ENCODE measurements around the gene DNAJC17. TPM values are rescaled to one million over a fixed set of nuclear protein-coding genes. Genes with fewer than 3 reads are reported as not detected.

DNAJC17 gene
- total RNA-seq, 1 donor from 2014 or later: 49.3 TPM

DNA sequence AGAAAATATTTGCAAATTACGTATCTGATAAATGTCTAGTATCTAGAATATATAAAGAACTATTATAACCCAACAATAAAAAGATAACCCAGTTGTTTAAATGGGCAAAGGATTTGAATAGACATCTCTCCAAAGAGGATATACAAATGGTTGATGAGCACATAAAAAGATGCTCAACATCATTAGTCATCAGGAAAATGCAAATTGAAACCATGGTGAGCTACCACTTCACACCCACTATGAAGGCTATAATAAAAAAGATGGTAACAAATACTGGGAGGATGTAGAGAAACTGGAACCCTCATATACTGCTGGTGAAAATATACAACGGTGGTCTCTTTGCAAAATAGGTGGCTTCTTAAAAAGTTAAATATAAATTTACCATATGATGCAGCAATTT lies 84.3 kb downstream of the DNAJC17 start:
- no peaks in the 10 kb centered on the region for H3K27me3 ChIP-seq

DNA sequence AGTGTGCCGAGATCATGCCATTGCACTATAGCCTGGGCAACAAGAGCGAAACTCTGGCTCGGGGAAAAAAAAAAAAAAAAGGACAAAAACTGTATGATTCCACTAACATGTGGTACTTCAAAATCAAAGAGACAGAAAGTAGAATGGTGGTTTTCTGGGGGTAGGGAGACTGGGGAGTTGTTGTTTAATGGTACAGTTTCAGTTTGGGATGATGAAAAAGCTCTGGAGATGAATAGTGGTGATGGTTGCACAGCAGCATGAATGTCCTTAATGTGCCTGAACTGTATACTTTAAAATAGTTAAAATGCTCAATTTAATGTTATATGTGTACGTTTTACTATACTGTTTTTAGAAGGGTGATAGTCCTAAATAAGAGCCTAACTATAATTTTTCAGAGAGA lies 84.9 kb downstream of the DNAJC17 start:
- H3K9me3 ChIP-seq (ENCODE audit: low read depth): no peaks in the 10 kb centered on the region
- H2AFZ ChIP-seq (replicated peaks): no peak overlapping the region
- no peaks in the 10 kb centered on the region for H3K79me2 ChIP-seq (ENCODE audit: low read depth)
- no peak overlapping the region for H3K4me2 ChIP-seq
- no peaks in the 10 kb centered on the region for H3K4me1 Mint-ChIP-seq
- H4K20me1 ChIP-seq (ENCODE audit: low read depth): no peaks in the 10 kb centered on the region
- no peak overlapping the region for H3K4me3 Mint-ChIP-seq
- no peak for TF ChIP-seq CTCF (IDR thresholded peaks at IDR 0.05)
- TF ChIP-seq EZH2phosphoT487 (IDR thresholded peaks at IDR 0.05): no peak
- TF ChIP-seq EZH2 (IDR thresholded peaks at IDR 0.05): no peak
- no peaks in the 10 kb centered on the region for H3K9me3 Mint-ChIP-seq
- H3K27ac ChIP-seq: no peak overlapping the region
- no peaks in the 10 kb centered on the region for H3K27me3 Mint-ChIP-seq (ENCODE audit: insufficient read depth, low read depth)
- H3K9ac ChIP-seq: no peak overlapping the region
- no peak overlapping the region for H3K4me3 ChIP-seq
- no peak overlapping the region for H3K27ac Mint-ChIP-seq
- no peak for DNase-seq (ENCODE audit: low spot score)
- H3F3A ChIP-seq (ENCODE audit: low read depth): peaks cover 12% of the 10 kb centered on the region
- peaks cover 3% of the 10 kb centered on the region for H3K36me3 Mint-ChIP-seq
- peaks cover 3% of the 10 kb centered on the region for H3K36me3 ChIP-seq
- no peaks in the 10 kb centered on the region for H3K27me3 ChIP-seq
- no peaks in the 10 kb centered on the region for H3K4me1 ChIP-seq

More for the DNA sequence above, 84.3 kb downstream of the DNAJC17 start:
- H3K27ac ChIP-seq: no peak overlapping the region
- H3K27me3 Mint-ChIP-seq (ENCODE audit: insufficient read depth, low read depth): no peaks in the 10 kb centered on the region
- DNase-seq (ENCODE audit: low spot score): no peak
- no peaks in the 10 kb centered on the region for H3K36me3 ChIP-seq
- H2AFZ ChIP-seq (replicated peaks): no peak overlapping the region
- no peak overlapping the region for H3K27ac Mint-ChIP-seq
- no peaks in the 10 kb centered on the region for H3K4me1 ChIP-seq
- H3K9me3 Mint-ChIP-seq: no peaks in the 10 kb centered on the region
- peaks cover 6% of the 10 kb centered on the region for H3K36me3 Mint-ChIP-seq
- no peak overlapping the region for H3K4me3 ChIP-seq
- TF ChIP-seq CTCF (IDR thresholded peaks at IDR 0.05) (no peak), EZH2phosphoT487 (IDR thresholded peaks at IDR 0.05) (no peak), EZH2 (IDR thresholded peaks at IDR 0.05) (no peak)
- no peaks in the 10 kb centered on the region for H3K9me3 ChIP-seq (ENCODE audit: low read depth)
- no peaks in the 10 kb centered on the region for H3K79me2 ChIP-seq (ENCODE audit: low read depth)
- H3K4me2 ChIP-seq: no peak overlapping the region
- H3F3A ChIP-seq (ENCODE audit: low read depth): peaks cover 12% of the 10 kb centered on the region
- no peak overlapping the region for H3K9ac ChIP-seq
- no peak overlapping the region for H3K4me3 Mint-ChIP-seq
- H3K4me1 Mint-ChIP-seq: no peaks in the 10 kb centered on the region
- H4K20me1 ChIP-seq (ENCODE audit: low read depth): no peaks in the 10 kb centered on the region

GRCh38 chr15:40721701-40722100 lies 85.6 kb downstream of the DNAJC17 start:
- no peak overlapping the region for H3K27ac ChIP-seq
- DNase-seq (ENCODE audit: low spot score): no peak
- no peaks in the 10 kb centered on the region for H3K9me3 ChIP-seq (ENCODE audit: low read depth)
- H3K9ac ChIP-seq: no peak overlapping the region
- Mint-ChIP-seq H3K27me3 (ENCODE audit: insufficient read depth, low read depth) (no peaks in the 10 kb centered on the region), H3K27ac (no peak overlapping the region), H3K4me3 (no peak overlapping the region), H3K36me3 (peaks cover 3% of the 10 kb centered on the region), H3K9me3 (no peaks in the 10 kb centered on the region), H3K4me1 (no peaks in the 10 kb centered on the region)
- H3K4me2 ChIP-seq: no peak overlapping the region
- H3K79me2 ChIP-seq (ENCODE audit: low read depth): no peaks in the 10 kb centered on the region
- H3K4me1 ChIP-seq: no peaks in the 10 kb centered on the region
- H3K27me3 ChIP-seq: no peaks in the 10 kb centered on the region
- H4K20me1 ChIP-seq (ENCODE audit: low read depth): no peaks in the 10 kb centered on the region
- H3K4me3 ChIP-seq: no peak overlapping the region
- H3K36me3 ChIP-seq: peaks cover 5% of the 10 kb centered on the region
- TF ChIP-seq EZH2phosphoT487 (IDR thresholded peaks at IDR 0.05) (no peak), EZH2 (IDR thresholded peaks at IDR 0.05) (no peak), CTCF (IDR thresholded peaks at IDR 0.05) (no peak)
- peaks cover 12% of the 10 kb centered on the region for H3F3A ChIP-seq (ENCODE audit: low read depth)
- H2AFZ ChIP-seq (replicated peaks): no peak overlapping the region

Measured in neural progenitor cell (in vitro differentiated cells).